ENCODE data around the gene ABCC1. TPM values are rescaled to one million over a fixed set of nuclear protein-coding genes. Genes with fewer than 3 reads are reported as not detected.

Gene ABCC1
- total and polyA plus RNA-seq, 4 donors = 2.9 to 61.9 (median 43.6) TPM

DNA sequence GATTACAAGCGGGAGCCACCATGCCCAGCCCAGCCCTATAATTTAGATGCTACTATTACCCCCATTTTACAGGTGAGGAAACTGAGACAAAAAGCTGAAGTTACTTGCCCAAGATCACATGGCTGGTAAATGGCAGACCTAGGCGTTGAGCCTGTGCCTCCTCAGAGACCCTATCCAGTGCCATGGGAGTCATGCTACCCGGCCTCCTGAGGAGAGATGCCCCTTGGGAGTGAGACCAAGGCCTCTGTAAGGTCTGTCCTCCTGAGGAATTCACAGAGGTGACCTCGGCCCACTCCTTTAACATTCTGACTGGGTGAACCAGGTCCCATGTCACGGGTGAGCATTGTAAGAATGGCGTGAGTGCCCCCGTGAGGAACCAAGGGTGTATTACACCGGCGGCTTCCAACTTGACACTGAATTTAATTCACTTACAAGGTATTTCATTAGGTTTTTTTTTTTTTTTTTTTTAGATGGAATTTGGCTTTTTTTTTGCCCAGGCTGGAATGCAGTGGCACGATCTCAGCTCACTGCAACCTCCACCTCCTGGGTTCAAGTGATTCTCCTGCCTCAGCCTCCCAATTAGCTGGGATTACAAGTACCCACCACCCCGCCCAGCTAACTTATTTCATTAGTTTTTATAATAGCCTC lies 178.2 kb downstream of the ABCC1 start:
- Histone ChIP-seq H3K27ac (ENCODE audit: low read depth in 1 of 2, low read length in 2 of 2) (peak overlapping the region in 1 of 2 donors; percentile 37), H3K9me3 (ENCODE audit: control insufficient read depth, low read length) (no peaks in the 10 kb centered on the region), H3K4me1 (ENCODE audit: control insufficient read depth in 1 of 2, insufficient read depth in 2 of 2, low read length in 2 of 2) (no peaks in the 10 kb centered on the region), H3K4me3 (ENCODE audit: low read length in 2 of 2) (no peak overlapping the region), H3K27me3 (ENCODE audit: control insufficient read depth in 1 of 2, insufficient read depth in 2 of 2, low read length in 1 of 2) (no peaks in the 10 kb centered on the region), H3K36me3 (ENCODE audit: control insufficient read depth in 1 of 2, insufficient read depth in 2 of 2, low read length in 1 of 2) (peaks cover 3 to 6% of the 10 kb centered on the region in 2 donors)
- DNase-seq = peak; percentile 65 to 87
- intact Hi-C loops (cut with DNase I) = loop anchor here in 1 of 2 donors (2.0 to 10.0 kb wide), 2 partner anchors 253 to 363 kb away; no protein-coding TSS in a partner anchor
- WGBS, 2 donors = 27 to 28% methylated on average over 11 of the region's 11 CpGs
- peak; percentile 92 for ATAC-seq (ENCODE audit: low FRiP score)

DNA sequence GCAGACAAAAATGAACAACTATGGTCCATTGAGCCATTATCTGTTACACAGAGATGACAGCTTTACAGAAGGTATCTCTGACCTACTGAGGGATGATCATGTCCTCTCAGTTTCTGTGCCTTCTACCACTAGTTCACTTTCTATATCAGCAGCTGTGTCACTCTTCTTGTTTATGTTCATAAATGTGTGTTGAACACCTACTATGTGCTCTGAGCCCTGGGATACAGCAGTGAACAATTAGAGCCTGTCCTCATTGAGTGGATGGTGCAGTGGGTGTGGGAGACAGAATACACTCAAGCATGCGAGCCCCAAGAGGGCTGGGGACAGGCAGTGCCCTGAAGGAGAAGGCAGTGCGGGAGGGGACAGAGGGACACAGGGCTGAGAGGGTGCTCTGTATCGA lies 181.8 kb downstream of the ABCC1 start:
- H3K36me3 ChIP-seq (ENCODE audit: control insufficient read depth in 1 of 2, insufficient read depth in 2 of 2, low read length in 1 of 2) = peaks cover 2 to 7% of the 10 kb centered on the region in 2 donors
- no peaks in the 10 kb centered on the region for H3K9me3 ChIP-seq (ENCODE audit: control insufficient read depth, low read length)
- ATAC-seq (ENCODE audit: low FRiP score) (no peak), DNase-seq (no peak)
- no peak overlapping the region for H3K4me3 ChIP-seq (ENCODE audit: low read length in 2 of 2)
- H3K27ac ChIP-seq (ENCODE audit: low read depth in 1 of 2, low read length in 2 of 2) = no peak overlapping the region
- H3K27me3 ChIP-seq (ENCODE audit: control insufficient read depth in 1 of 2, insufficient read depth in 2 of 2, low read length in 1 of 2) = no peaks in the 10 kb centered on the region
- intact Hi-C loops (cut with DNase I) = loop anchor here in 1 of 2 donors (10.0 kb wide), 2 partner anchors 86 to 386 kb away; no protein-coding TSS in a partner anchor
- WGBS, 2 donors = 83 to 85% methylated on average over 3 of the region's 3 CpGs
- H3K4me1 ChIP-seq (ENCODE audit: control insufficient read depth in 1 of 2, insufficient read depth in 2 of 2, low read length in 2 of 2) = no peaks in the 10 kb centered on the region

DNA sequence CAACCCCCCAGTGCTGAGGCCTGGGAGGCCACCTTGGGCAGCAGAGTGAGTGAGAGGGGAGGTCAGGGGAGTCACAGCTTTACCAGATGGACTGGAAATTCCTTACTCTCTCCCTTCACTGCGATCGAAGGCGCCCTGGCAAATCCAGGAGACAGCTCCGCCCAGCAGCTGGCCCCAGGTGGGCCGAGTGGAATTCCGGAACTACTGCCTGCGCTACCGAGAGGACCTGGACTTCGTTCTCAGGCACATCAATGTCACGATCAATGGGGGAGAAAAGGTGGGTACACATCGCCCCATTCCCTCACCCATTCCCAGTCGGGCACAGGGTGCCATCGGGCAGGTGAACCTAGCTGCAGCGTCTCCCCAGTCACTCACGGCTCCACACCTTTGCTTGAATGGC lies 182.2 kb downstream of the ABCC1 start:
- H3K36me3 ChIP-seq (ENCODE audit: control insufficient read depth in 1 of 2, insufficient read depth in 2 of 2, low read length in 1 of 2) = peaks cover 5 to 7% of the 10 kb centered on the region in 2 donors
- H3K4me3 ChIP-seq (ENCODE audit: low read length in 2 of 2) = no peak overlapping the region
- no peaks in the 10 kb centered on the region for H3K9me3 ChIP-seq (ENCODE audit: control insufficient read depth, low read length)
- no peak overlapping the region for H3K27ac ChIP-seq (ENCODE audit: low read depth in 1 of 2, low read length in 2 of 2)
- 92 to 94% methylated on average over 15 of the region's 15 CpGs for WGBS, 2 donors
- H3K4me1 ChIP-seq (ENCODE audit: control insufficient read depth in 1 of 2, insufficient read depth in 2 of 2, low read length in 2 of 2) = no peaks in the 10 kb centered on the region
- no peak for DNase-seq
- intact Hi-C loops (cut with DNase I) = loop anchor here in 1 of 2 donors (10.0 kb wide), 2 partner anchors 87 to 387 kb away; no protein-coding TSS in a partner anchor
- no peaks in the 10 kb centered on the region for H3K27me3 ChIP-seq (ENCODE audit: control insufficient read depth in 1 of 2, insufficient read depth in 2 of 2, low read length in 1 of 2)
- ATAC-seq (ENCODE audit: low FRiP score) = no peak

DNA sequence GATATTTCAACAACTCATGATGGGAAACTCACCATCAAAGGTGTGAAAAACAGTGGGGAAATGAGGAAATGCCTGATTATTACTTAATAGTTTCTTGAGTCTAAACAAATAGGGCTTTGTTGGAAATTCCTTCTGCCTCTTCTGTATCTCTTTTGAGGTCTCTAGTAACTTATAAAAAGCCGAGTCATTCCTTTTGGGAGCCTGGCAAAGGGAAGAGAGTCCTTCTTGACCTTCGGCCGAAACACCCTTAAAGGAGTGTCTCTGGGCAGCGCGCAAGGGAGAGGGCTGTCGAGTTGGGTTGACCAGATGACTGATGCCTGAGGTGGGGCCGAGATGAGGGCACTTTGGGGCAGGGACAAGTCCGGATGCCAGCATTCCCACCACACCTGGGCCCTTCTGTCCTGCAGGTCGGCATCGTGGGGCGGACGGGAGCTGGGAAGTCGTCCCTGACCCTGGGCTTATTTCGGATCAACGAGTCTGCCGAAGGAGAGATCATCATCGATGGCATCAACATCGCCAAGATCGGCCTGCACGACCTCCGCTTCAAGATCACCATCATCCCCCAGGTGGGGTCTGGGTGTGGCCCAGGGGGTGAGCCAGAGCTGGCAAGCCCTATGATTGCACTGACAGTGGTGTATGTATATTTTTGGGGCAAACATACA lies 184.7 kb downstream of the ABCC1 start:
- intact Hi-C loops (cut with DNase I) = loop anchor here in 1 of 2 donors (10.0 kb wide), 2 partner anchors 89 to 389 kb away; no protein-coding TSS in a partner anchor
- H3K9me3 ChIP-seq (ENCODE audit: control insufficient read depth, low read length) = no peaks in the 10 kb centered on the region
- H3K27ac ChIP-seq (ENCODE audit: low read depth in 1 of 2, low read length in 2 of 2) = no peak overlapping the region
- DNase-seq = peak in 1 of 2 donors; percentile 71
- ATAC-seq (ENCODE audit: low FRiP score) = no peak
- WGBS, 2 donors = 93 to 94% methylated on average over 21 of the region's 21 CpGs
- H3K4me1 ChIP-seq (ENCODE audit: control insufficient read depth in 1 of 2, insufficient read depth in 2 of 2, low read length in 2 of 2) = no peaks in the 10 kb centered on the region
- no peaks in the 10 kb centered on the region for H3K27me3 ChIP-seq (ENCODE audit: control insufficient read depth in 1 of 2, insufficient read depth in 2 of 2, low read length in 1 of 2)
- H3K4me3 ChIP-seq (ENCODE audit: low read length in 2 of 2) = no peak overlapping the region
- peaks cover 7 to 16% of the 10 kb centered on the region in 2 donors for H3K36me3 ChIP-seq (ENCODE audit: control insufficient read depth in 1 of 2, insufficient read depth in 2 of 2, low read length in 1 of 2)

DNA sequence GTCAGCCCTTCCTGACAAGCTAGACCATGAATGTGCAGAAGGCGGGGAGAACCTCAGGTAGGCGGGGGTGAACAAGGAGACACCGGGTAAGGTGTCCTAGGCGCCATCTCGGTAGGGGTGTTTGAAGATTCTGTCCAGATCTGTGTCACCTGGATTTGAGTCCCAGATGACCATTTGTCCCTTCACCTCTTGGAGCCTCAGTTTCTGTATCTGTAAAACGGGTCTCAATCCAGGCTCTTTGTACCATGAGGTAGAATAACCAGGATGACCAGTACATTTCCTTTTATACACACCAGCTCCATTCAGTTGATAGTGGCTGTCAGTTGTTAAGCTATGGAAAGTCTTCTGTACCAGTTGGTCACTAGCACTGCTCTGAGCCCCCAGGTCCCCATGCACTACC lies 187.2 kb downstream of the ABCC1 start:
- no peaks in the 10 kb centered on the region for H3K27me3 ChIP-seq (ENCODE audit: control insufficient read depth in 1 of 2, insufficient read depth in 2 of 2, low read length in 1 of 2)
- no peaks in the 10 kb centered on the region for H3K9me3 ChIP-seq (ENCODE audit: control insufficient read depth, low read length)
- 96 to 97% methylated on average over 6 of the region's 6 CpGs for WGBS, 2 donors
- DNase-seq (no peak), ATAC-seq (ENCODE audit: low FRiP score) (no peak)
- no peak overlapping the region for H3K4me3 ChIP-seq (ENCODE audit: low read length in 2 of 2)
- intact Hi-C loops (cut with DNase I) = loop anchor here in 1 of 2 donors (10.0 kb wide), 2 partner anchors 92 to 392 kb away; no protein-coding TSS in a partner anchor
- H3K36me3 ChIP-seq (ENCODE audit: control insufficient read depth in 1 of 2, insufficient read depth in 2 of 2, low read length in 1 of 2) = peaks cover 4 to 19% of the 10 kb centered on the region in 2 donors
- no peak overlapping the region for H3K27ac ChIP-seq (ENCODE audit: low read depth in 1 of 2, low read length in 2 of 2)
- no peaks in the 10 kb centered on the region for H3K4me1 ChIP-seq (ENCODE audit: control insufficient read depth in 1 of 2, insufficient read depth in 2 of 2, low read length in 2 of 2)

DNA sequence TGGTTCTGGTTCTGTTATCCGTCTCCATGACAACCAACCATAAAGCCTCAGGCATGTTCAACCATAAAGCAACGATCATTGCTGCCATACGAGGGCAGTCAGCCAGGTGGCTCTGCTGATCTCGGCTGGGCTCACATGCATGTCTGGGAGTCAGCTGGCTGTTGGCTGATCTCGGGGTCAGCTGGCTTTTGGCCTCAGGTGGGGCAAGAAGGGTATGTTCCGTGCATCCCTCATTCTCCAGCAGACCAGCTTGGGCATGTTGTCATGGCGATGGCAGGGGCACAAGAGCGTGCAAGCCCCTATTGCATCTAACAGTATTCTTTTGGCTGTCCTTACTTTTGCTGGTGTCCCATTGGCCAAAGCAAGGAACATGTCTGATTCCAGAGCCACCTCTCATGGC lies 187.7 kb downstream of the ABCC1 start:
- WGBS, 2 donors = 52 to 59% methylated on average over 8 of the region's 8 CpGs
- DNase-seq (peak in 1 of 2 donors; percentile 35), ATAC-seq (ENCODE audit: low FRiP score) (no peak)
- H3K27ac ChIP-seq (ENCODE audit: low read depth in 1 of 2, low read length in 2 of 2) = no peak overlapping the region
- no peaks in the 10 kb centered on the region for H3K4me1 ChIP-seq (ENCODE audit: control insufficient read depth in 1 of 2, insufficient read depth in 2 of 2, low read length in 2 of 2)
- intact Hi-C loops (cut with DNase I) = loop anchor here in 1 of 2 donors (10.0 kb wide), 2 partner anchors 92 to 392 kb away; no protein-coding TSS in a partner anchor
- no peaks in the 10 kb centered on the region for H3K27me3 ChIP-seq (ENCODE audit: control insufficient read depth in 1 of 2, insufficient read depth in 2 of 2, low read length in 1 of 2)
- H3K4me3 ChIP-seq (ENCODE audit: low read length in 2 of 2) = no peak overlapping the region
- H3K9me3 ChIP-seq (ENCODE audit: control insufficient read depth, low read length) = no peaks in the 10 kb centered on the region
- H3K36me3 ChIP-seq (ENCODE audit: control insufficient read depth in 1 of 2, insufficient read depth in 2 of 2, low read length in 1 of 2) = peaks cover 4 to 21% of the 10 kb centered on the region in 2 donors

DNA sequence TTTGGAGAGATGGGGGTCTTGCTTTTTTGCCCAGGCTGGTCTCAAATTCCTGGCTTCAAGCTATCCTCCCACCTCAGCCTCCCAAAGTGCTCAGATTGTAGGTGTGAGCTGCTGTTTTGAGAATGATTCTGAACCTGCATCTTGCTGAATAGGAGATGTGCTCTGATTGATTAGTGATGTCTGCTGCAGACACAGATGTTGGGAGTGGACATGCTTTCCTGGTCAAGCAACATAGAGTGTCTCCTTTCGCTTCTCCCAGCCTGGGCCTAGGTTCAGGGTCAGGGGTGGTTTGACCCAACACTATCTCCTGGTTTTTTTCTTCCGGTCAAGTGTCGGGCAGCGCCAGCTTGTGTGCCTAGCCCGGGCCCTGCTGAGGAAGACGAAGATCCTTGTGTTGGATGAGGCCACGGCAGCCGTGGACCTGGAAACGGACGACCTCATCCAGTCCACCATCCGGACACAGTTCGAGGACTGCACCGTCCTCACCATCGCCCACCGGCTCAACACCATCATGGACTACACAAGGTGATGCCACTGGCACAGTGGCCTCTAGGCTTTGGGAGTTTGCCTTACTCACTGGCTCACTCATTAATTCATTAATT lies 188.7 kb downstream of the ABCC1 start:
- intact Hi-C loops (cut with DNase I) = loop anchor here in 1 of 2 donors (10.0 kb wide), 2 partner anchors 93 to 393 kb away; no protein-coding TSS in a partner anchor
- ATAC-seq (ENCODE audit: low FRiP score) (no peak), DNase-seq (peak in 1 of 2 donors; percentile 75)
- H3K27ac ChIP-seq (ENCODE audit: low read depth in 1 of 2, low read length in 2 of 2) = no peak overlapping the region
- no peaks in the 10 kb centered on the region for H3K27me3 ChIP-seq (ENCODE audit: control insufficient read depth in 1 of 2, insufficient read depth in 2 of 2, low read length in 1 of 2)
- no peaks in the 10 kb centered on the region for H3K9me3 ChIP-seq (ENCODE audit: control insufficient read depth, low read length)
- H3K4me1 ChIP-seq (ENCODE audit: control insufficient read depth in 1 of 2, insufficient read depth in 2 of 2, low read length in 2 of 2) = no peaks in the 10 kb centered on the region
- H3K36me3 ChIP-seq (ENCODE audit: control insufficient read depth in 1 of 2, insufficient read depth in 2 of 2, low read length in 1 of 2) = peaks cover 0 to 21% of the 10 kb centered on the region in 2 donors
- 96 to 97% methylated on average over 15 of the region's 15 CpGs for WGBS, 2 donors
- H3K4me3 ChIP-seq (ENCODE audit: low read length in 2 of 2) = no peak overlapping the region

DNA sequence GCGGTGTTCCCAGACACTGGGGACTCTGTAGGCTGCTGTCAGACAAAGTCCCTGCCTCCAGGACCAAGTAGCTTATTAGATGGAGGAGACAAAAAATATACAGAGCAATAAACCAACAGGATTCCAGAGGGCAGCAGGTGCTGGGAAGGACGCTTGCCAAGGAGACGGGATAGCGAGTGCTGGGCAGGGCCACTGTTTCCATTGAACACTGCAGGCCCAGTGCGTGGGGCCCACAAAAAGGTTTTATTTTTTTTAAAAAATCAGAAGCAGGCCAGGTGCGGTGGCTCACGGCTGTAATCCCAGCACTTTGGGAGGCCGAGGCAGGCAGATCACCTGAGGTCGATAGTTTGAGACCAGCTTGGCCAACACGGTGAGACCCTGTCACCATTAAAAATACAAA lies 189.6 kb downstream of the ABCC1 start:
- no peaks in the 10 kb centered on the region for H3K27me3 ChIP-seq (ENCODE audit: control insufficient read depth in 1 of 2, insufficient read depth in 2 of 2, low read length in 1 of 2)
- WGBS, 2 donors = 95 to 97% methylated on average over 10 of the region's 10 CpGs
- no peak overlapping the region for H3K4me3 ChIP-seq (ENCODE audit: low read length in 2 of 2)
- no peak overlapping the region for H3K27ac ChIP-seq (ENCODE audit: low read depth in 1 of 2, low read length in 2 of 2)
- H3K36me3 ChIP-seq (ENCODE audit: control insufficient read depth in 1 of 2, insufficient read depth in 2 of 2, low read length in 1 of 2) = peaks cover 0 to 21% of the 10 kb centered on the region in 2 donors
- no peak for ATAC-seq (ENCODE audit: low FRiP score)
- peak in 1 of 2 donors; percentile 24 for DNase-seq
- intact Hi-C loops (cut with DNase I) = loop anchor here in 1 of 2 donors (10.0 kb wide), 2 partner anchors 94 to 394 kb away; no protein-coding TSS in a partner anchor
- no peaks in the 10 kb centered on the region for H3K4me1 ChIP-seq (ENCODE audit: control insufficient read depth in 1 of 2, insufficient read depth in 2 of 2, low read length in 2 of 2)
- no peaks in the 10 kb centered on the region for H3K9me3 ChIP-seq (ENCODE audit: control insufficient read depth, low read length)

All from aorta (tissue), 5 donors.